Measurements from ENCODE around the gene NUDT3. TPM values are rescaled to one million over a fixed set of nuclear protein-coding genes. Genes with fewer than 3 reads are reported as not detected.
"Not testable (repeated sequence)": the region's sequence is repeated elsewhere in the genome, so short reads cannot be mapped to it uniquely, and the experiment has no call there.

NUDT3 gene
- total RNA-seq, 1 experiment from 2014 or later: 18.3 TPM

DNA sequence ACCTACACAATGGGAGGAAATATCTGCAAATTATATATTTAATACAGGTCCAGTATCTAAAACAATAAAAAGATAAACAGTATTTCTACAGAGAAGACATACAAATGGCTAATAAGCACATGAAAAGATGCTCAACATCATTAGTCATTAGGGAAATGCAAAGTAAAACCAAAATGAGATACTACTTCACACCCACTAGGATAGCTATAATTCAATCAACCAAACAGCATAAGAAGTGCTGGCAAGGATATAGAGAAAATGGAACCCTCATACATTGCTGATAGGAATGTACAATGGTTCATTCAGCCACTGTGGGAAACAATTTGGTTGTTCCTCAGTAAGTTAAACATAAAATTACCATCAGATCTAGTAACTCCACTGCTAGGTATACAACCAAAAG is 48.7 kb downstream of the NUDT3 start:
- no peak for DNase-seq (ENCODE audit: low read depth)

GRCh38 chr6:34342247-34342646 is 50.2 kb downstream of the NUDT3 start:
- no peak for DNase-seq (ENCODE audit: low read depth)

DNA sequence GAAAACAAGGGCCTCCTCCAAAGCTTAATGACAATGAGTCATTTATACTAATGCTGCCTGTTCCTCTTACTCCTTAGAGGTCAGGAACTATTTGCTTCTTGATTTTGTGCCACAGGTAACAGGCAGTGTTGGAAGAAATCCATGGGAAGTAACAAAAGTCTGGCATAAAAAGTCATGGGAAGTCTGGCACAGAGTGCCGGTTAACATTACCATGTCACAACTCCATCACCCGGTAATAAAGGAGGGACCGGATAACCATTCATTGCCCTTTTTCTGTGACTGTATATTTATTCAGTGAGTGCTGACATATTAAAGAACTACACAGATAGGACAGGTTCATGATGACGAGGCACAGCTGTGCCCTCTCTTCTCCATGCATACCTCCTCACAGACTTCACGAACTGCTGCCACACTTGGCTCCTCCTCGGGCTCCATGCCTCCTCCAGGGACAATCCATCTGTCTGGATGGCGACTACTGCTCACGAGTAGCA is 50.9 kb downstream of the NUDT3 start:
- DNase-seq (ENCODE audit: low read depth): peak; percentile 93

DNA sequence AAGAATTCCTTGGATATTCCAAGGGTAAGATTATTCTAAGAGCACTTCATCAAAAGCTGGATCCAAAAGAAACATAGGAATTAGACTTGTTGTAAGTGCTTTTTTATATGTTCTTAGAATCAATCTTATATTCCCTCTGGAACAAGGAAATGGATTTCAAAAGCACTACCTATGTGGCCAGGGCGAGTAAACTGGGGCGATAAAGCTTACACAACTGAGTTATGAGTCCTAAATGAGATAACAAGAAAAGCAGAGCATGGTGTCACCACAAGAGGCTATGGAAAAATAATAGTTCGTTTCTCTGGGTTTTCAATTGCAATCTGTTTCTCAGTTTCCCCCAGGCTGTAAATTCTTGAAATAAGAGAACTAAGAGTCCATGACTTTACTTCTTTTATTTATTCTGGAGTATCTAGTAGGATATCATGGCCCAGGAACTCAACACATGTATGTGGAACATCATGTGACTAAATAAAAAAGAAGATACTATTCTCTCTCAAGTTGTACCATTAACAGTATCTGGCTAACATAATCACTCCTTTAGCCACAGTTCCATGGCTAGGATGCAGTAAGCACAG is 51.5 kb downstream of the NUDT3 start:
- peak; percentile 7 for DNase-seq (ENCODE audit: low read depth)

GRCh38 chr6:34340394-34340793 is 52.1 kb downstream of the NUDT3 start:
- DNase-seq (ENCODE audit: low read depth): no peak

DNA sequence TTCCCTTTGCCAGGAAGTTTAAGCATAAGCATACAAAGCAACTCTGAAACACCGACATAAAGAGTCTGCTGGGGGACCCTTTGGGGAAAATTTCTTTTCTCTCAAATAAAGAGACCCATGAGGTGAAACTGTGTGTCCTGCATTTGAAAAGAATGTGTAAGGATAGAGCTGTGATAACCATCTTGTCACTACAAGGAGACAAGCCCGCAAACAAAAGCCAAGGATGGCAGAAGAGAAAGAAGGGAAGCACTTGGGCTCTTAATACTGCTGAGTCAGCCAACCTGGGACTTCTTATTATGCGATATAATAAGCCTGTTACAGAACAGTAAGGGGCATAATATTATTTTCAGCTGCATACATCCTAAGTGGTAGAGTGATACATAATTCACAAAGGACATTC is 52.5 kb downstream of the NUDT3 start:
- DNase-seq (ENCODE audit: low read depth): no peak

- peak; percentile 41 for DNase-seq (ENCODE audit: low read depth)
These were observed 53.0 kb downstream of the NUDT3 start for GRCh38 chr6:34339432-34339831.

GRCh38 chr6:34338811-34339210 is 53.7 kb downstream of the NUDT3 start:
- no peak for DNase-seq (ENCODE audit: low read depth)

GRCh38 chr6:34338377-34338776 is 54.1 kb downstream of the NUDT3 start:
- no peak for DNase-seq (ENCODE audit: low read depth)

GRCh38 chr6:34334796-34335416 is 57.6 kb downstream of the NUDT3 start:
- DNase-seq (ENCODE audit: low read depth): no peak

- DNase-seq (ENCODE audit: low read depth): no peak
These were observed 58.6 kb downstream of the NUDT3 start for GRCh38 chr6:34333858-34334257.

DNA sequence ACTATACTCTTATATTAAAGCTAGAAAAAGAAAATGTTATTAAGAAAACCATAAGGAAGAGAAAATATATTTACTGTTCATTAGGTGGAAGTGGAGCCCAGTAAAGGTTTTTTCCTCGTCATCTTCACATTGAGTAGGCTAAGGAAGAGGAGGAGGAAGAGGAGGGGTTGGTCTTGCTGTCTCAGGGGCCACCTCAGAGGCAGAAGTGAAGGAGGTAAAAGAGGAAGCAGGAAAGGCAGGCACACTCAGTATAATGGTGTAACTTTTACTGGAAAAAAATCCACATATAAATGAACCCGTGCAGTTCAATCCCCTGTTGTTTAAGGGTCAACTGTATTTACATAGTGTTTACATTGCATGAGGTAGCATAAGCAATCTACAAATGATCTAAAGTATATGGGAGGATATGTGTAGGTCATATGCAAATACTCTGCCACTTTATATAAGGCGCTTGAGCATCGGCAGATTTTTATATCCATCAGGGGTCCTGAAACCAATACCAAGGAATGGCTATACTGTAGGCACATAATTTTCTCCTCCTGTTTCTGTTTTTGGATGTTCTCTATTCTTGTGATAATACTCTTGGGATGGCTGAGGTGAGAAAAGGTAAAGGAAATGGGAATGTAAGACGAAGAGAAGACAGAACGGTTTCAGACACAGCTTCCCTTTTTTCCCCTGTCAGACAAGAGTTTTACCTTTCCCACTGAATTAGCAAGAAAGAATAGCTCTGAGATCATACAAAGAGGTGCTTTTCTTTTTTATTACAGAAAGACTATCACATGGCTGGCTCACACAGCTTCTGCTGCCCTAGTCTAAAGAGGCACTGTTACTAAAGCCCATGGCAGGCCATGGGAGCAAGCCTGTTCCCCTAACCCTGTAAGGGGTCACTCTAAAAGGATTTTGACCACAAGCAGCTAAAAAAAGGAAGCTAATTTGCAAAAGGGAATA is 59.9 kb downstream of the NUDT3 start:
- DNase-seq (ENCODE audit: low read depth): no peak

- no peak for DNase-seq (ENCODE audit: low read depth)
These were observed 61.0 kb downstream of the NUDT3 start for GRCh38 chr6:34331371-34332050.

- not testable (repeated sequence) for DNase-seq (ENCODE audit: low read depth)
These were observed 62.7 kb downstream of the NUDT3 start for GRCh38 chr6:34329814-34330213.

GRCh38 chr6:34328969-34329368 is 63.5 kb downstream of the NUDT3 start:
- no peak for DNase-seq (ENCODE audit: low read depth)

DNA sequence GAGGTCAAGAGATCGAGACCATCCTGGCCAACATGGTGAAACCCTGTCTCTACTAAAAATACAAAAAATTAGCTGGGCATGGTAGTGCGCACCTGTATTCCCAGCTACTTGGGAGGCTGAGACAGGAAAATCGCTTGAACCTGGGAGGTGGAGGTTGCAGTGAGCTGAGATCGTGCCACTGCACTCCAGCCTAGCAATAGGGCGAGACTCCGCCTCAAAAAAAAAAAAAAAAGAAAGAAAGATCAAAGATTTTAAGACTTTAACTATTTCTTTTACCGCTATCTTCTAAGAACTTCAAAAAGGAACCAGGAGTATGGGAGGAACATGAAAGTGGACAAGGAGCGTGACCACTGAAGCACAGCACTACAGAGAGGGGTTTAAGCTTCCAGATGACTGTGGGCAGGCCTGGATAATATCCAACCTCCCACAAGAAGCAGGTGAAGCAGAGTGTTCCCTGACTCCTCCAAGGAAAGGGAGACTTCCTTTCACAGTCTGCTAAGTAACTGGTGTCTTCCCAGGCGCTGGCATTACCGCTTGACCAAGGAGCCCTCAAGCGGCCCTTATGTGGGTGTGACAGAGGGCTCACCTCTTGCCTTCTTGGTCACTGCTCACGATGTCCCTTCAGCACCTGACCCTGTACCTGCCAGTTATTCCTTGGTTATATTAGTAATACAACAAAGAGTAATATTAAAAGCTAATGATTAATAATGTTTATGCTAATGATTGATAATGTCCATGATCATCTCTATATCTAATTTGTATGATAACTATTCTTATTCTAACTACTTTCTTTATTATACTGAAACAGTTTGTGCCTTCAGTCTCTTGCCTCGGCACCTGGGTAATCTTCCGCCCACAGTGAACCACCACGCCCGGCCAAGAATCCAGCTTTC is 64.9 kb downstream of the NUDT3 start:
- DNase-seq (ENCODE audit: low read depth): not testable (repeated sequence)

DNA sequence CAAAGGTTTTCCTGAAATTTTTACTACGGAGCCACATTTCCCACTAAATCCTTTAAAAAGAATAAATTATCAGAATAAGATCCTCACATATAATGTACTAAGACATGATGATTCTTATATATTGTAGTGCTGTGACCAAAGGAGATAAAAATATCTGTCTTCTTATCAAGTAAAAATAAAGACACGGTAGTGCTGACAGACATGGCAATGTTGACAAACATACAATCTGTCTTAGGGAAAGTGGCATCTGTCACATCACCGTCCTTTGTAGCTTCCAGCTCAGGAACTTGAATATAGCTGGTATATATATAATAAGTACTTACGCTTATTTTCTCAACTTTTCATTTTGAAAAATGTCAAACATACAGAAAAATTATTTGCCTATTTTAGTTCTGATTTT is 66.8 kb downstream of the NUDT3 start:
- no peak for DNase-seq (ENCODE audit: low read depth)

DNA sequence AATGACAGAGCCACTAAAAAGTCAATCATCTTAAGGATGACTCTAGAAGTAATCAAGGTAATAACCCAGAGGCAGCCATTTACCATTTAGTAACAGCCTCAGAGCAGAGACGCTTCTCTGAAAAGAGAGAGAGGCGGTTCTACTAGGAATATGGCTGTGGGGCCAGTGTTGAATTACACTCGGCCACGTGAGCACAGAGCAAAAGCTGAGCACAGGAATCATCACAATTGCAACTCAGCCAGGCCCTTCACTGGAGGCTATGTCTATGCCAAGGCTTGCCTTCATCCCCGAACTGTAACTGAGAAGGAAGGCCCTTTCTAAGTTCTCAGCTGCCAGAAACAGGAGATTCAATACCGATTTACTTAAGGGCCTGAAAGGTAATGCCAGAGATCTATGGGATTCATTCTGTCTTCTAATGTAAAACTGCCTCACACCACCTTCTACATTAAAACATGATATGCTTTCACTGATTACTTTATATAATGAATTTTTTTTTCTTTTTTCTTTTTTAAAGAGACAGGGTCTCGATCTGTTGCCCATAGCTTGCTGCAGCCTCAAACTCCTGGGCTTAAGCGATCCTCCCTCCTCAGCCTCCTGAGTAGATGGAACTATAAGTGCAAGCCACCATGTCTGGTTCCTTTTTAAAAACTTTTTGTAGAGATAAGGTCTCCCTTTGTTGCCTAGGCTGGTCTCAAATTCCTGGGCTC is 67.6 kb downstream of the NUDT3 start:
- DNase-seq (ENCODE audit: low read depth): no peak

DNA sequence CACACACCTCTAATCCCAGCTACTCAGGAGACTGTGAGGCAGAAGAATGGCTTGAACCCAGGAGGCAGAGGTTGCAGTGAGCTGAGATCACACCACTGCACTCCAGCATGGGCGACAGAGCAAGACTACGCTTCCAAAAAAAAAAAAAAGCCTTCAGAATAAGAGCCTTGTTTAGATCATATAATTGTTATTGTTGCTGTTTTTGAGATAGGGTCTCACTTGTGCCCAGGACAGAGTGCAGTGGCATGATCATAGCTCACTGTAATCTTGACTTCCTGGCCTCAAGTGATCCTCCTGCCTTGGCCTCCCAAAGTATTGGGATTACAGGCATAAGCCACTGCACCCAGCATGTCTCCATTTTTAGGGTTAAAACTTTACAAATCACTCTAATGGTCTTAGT is 68.2 kb downstream of the NUDT3 start:
- not testable (repeated sequence) for DNase-seq (ENCODE audit: low read depth)

DNA sequence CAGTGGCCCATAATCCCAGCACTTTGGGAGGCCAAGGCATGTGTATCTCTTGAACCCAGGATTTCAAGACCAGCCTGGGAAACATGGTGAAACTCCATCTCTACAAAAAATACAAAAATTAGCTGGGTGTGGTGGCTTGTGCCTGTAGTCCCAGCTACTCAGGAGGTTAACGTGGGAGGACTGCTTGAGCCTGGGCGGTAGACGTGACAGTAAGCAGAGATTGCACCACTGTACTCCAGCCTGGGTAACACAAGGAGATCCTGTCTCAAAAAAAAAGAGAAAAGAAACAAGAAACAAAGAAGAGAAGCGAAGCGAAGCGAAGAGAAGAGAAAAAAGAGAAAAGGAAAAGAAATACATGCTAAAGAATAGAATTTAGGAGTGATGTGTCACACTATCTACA is 69.2 kb downstream of the NUDT3 start:
- no peak for DNase-seq (ENCODE audit: low read depth)

Data from M059J (cell line).